Endothelial cell of umbilical vein (primary cell): Measurements from ENCODE around the gene SFTA2. TPM values are rescaled to one million over a fixed set of nuclear protein-coding genes. Genes with fewer than 3 reads are reported as not detected.

Experiments used
- BruUV-seq: library from RNA; stranded (reverse); fragments of 400-500 nt; replicated peaks from 2 replicates; lab custom pipeline; 2021; lab: Mats Ljungman, UMichigan
- CTCF ChIA-PET: fragments of 300-600, 350-600 bp; sonication (Branson Sonifier 250); formaldehyde crosslinking; loops from one replicate; lab custom pipeline; 2021; ENCODE audit warnings: antibody characterized with exemption, inconsistent platforms; lab: Charles Lee
- POLR2A ChIA-PET: fragments of 300-600, 350-600 bp; sonication (Branson Sonifier 250); formaldehyde crosslinking; loops from one replicate; lab custom pipeline; 2021; ENCODE audit warnings: antibody characterized with exemption, inconsistent platforms; lab: Charles Lee
- DNase-seq: peaks from one replicate; pipeline ENCODE4 v3.0.0-alpha.2; 2011; ENCODE audit warnings: low read depth, low spot score
- FAIRE-seq: peaks from 2 replicates; lab custom pipeline; 2011; peaks lifted over from hg19 to GRCh38; lab: Jason Lieb, UNC
- H2AFZ ChIP-seq: 2 replicates; pipeline ENCODE4 v1.6.0; 2012; ENCODE audit warnings: low read depth, low read length, control low read depth, inconsistent platforms
- H3K27ac ChIP-seq: 2 replicates; pipeline ENCODE4 v1.5.1; 2011; ENCODE audit warnings: low read depth, mild to moderate bottlenecking, control low read depth, low read length, moderate library complexity; ENCODE audit not compliant: insufficient read depth
- H3K27me3 ChIP-seq, 2 experiments: 2 replicates each; pipeline versions ENCODE4 v1.6.0 to v1.6.1; 2011; ENCODE audit warnings: low read length in 2 of 2, mixed read lengths in 1 of 2; ENCODE audit not compliant: control insufficient read depth in 2 of 2, insufficient read depth in 2 of 2
- H3K36me3 ChIP-seq, 2 experiments: 2 replicates in 1 of 2; 3 replicates in 1 of 2; pipeline ENCODE4 v1.5.1; 2011; ENCODE audit warnings: low read length in 2 of 2, mild to moderate bottlenecking in 1 of 2, moderate library complexity in 1 of 2; ENCODE audit not compliant: control insufficient read depth in 2 of 2, insufficient read depth in 2 of 2; ENCODE audit errors: extremely low read depth in 1 of 2
- H3K4me1 ChIP-seq: 3 replicates; pipeline ENCODE4 v1.5.1; 2011; ENCODE audit warnings: mild to moderate bottlenecking, low read length; ENCODE audit not compliant: control insufficient read depth, insufficient read depth; ENCODE audit errors: extremely low read depth
- H3K4me2 ChIP-seq: 2 replicates; pipeline ENCODE4 v1.6.1; 2011; ENCODE audit warnings: low read length, control low read depth, mixed read lengths; ENCODE audit not compliant: insufficient read depth
- H3K4me3 ChIP-seq, 3 experiments: fragments of 200-600 bp in 1 of 3; sonication (generic), shearing (Covaris generic) in 1 of 3; replicated peaks in 1 of 3; 2 replicates each; pipeline ENCODE4 v1.5.1; 2011 to 2016; ENCODE audit warnings: control low read depth in 3 of 3, low read length in 3 of 3, mild to moderate bottlenecking in 2 of 3, inconsistent platforms in 1 of 3, low read depth in 1 of 3, moderate library complexity in 1 of 3; ENCODE audit not compliant: insufficient read depth in 1 of 3
- H3K79me2 ChIP-seq: 2 replicates; pipeline ENCODE4 v1.6.0; 2012; ENCODE audit warnings: low read length, inconsistent platforms; ENCODE audit not compliant: control insufficient read depth, insufficient read depth
- H3K9ac ChIP-seq: replicated peaks from 2 replicates; pipeline ENCODE3; 2011; ENCODE audit warnings: low read length, control low read depth; ENCODE audit not compliant: insufficient read depth; ENCODE audit errors: extremely low read depth
- H3K9me1 ChIP-seq: replicated peaks from 3 replicates; pipeline ENCODE4 v1.6.0; 2011; ENCODE audit warnings: mild to moderate bottlenecking, low read length; ENCODE audit not compliant: control insufficient read depth, insufficient read depth; ENCODE audit errors: extremely low read depth
- H3K9me3 ChIP-seq: replicated peaks from 2 replicates; pipeline ENCODE4 v1.5.1; 2012; ENCODE audit warnings: low read length, inconsistent platforms; ENCODE audit not compliant: control insufficient read depth, insufficient read depth
- H4K20me1 ChIP-seq: replicated peaks from 2 replicates; pipeline ENCODE3; 2011; ENCODE audit warnings: mild to moderate bottlenecking, low read length; ENCODE audit not compliant: control insufficient read depth, insufficient read depth; ENCODE audit errors: extremely low read depth
- EZH2 ChIP-seq: IDR thresholded peaks from 2 replicates; pipeline ENCODE4 v1.6.1; 2012; ENCODE audit warnings: borderline replicate concordance, low read depth, mild to moderate bottlenecking, moderate library complexity, low read length, inconsistent platforms; ENCODE audit not compliant: severe bottlenecking
- FOS ChIP-seq: IDR thresholded peaks from 2 replicates; pipeline ENCODE4 v1.6.1; 2011; ENCODE audit warnings: mild to moderate bottlenecking, low read length, moderate library complexity, borderline replicate concordance; ENCODE audit not compliant: insufficient read depth
- JUN ChIP-seq: IDR thresholded peaks from 2 replicates; pipeline ENCODE4 v1.6.1; 2011; ENCODE audit warnings: borderline replicate concordance, low read depth; ENCODE audit not compliant: insufficient read length, insufficient read depth
- MYC ChIP-seq: IDR thresholded peaks from one replicate; pipeline ENCODE4 v1.6.1; 2011; ENCODE audit warnings: mild to moderate bottlenecking, low read depth, low read length
- POLR2A ChIP-seq: IDR thresholded peaks from 2 replicates; pipeline ENCODE4 v1.6.1; 2012; ENCODE audit warnings: low read depth, mild to moderate bottlenecking, control low read depth, low read length
- dilution Hi-C: fragments of 300-500 bp; cut with MboI; formaldehyde crosslinking; loops from one replicate; pipeline ENCODE4 v1.15.0; 2019; ENCODE audit warnings: low sequenced_read_pairs; ENCODE audit not compliant: extremely low pct_ligation_motif_present
- intact Hi-C: fragments of 100-400 bp; cut with micrococcal nuclease; formaldehyde crosslinking; loops from one replicate; pipeline ENCODE4 v1.10.0; 2022
- polyA plus RNA-seq, 4 experiments: library from polyadenylated mRNA; depleted of rRNA in 3 of 4; stranded (reverse) in 3 of 4; unstranded in 1 of 4; fragments of >200 nt; gene quantifications; 2 replicates each; pipeline versions ENCODE4 v1.2.1 to v1.2.3, GENCODE V29; 2011 to 2012; ENCODE audit warnings: missing spikeins in 1 of 4
- total RNA-seq: library from RNA; stranded (reverse); gene quantifications from 2 replicates; pipeline ENCODE4 v1.2.3, GENCODE V29; 2021
- TF ChIP-seq, protein P1 (sequence below): IDR thresholded peaks from 2 replicates; pipeline ENCODE4 v1.6.1; 2011; ENCODE audit not compliant: insufficient read depth, insufficient read length
- TF ChIP-seq, protein P2 (sequence below), 2 donors: IDR thresholded peaks; 1 replicate in 1 of 2; 2 replicates in 1 of 2; pipeline ENCODE4 v1.5.1; 2011; ENCODE audit warnings: low read length in 2 of 2, mild to moderate bottlenecking in 2 of 2, moderate library complexity in 2 of 2, control low read depth in 1 of 2, inconsistent platforms in 1 of 2, low read depth in 1 of 2; ENCODE audit not compliant: insufficient read depth in 1 of 2; ENCODE audit errors: extremely low read depth in 1 of 2

SFTA2 gene
- total and polyA plus RNA-seq, 2 donors (not counting 3 experiments of a cell fraction or from before 2014, with no cell fraction given), result not detected

GRCh38 chr6:30947231-30947630 lies 15.3 kb upstream of the SFTA2 start:
- no peak overlapping the region for H2AFZ ChIP-seq
- H3K27me3 ChIP-seq, result peaks cover 10 to 21% of the 10 kb centered on the region in 2 experiments
- CTCF ChIA-PET, result interaction anchor here (1.9 kb wide), 1 partner anchor 140 kb away, joined by 5 read pairs; no protein-coding TSS in a partner anchor
- no peak overlapping the region for H3K9ac ChIP-seq
- FAIRE-seq (no peak), DNase-seq (no peak)
- POLR2A ChIA-PET, result no interaction called here
- dilution Hi-C loops, result no loop called here
- no peaks in the 10 kb centered on the region for H4K20me1 ChIP-seq
- no peak for TF ChIP-seq POLR2A
- TF ChIP-seq EZH2, result no peak
- TF ChIP-seq, protein P1, sequence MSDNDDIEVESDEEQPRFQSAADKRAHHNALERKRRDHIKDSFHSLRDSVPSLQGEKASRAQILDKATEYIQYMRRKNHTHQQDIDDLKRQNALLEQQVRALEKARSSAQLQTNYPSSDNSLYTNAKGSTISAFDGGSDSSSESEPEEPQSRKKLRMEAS, result no peak
- no peak for TF ChIP-seq MYC
- TF ChIP-seq FOS, result no peak
- TF ChIP-seq, protein P2, sequence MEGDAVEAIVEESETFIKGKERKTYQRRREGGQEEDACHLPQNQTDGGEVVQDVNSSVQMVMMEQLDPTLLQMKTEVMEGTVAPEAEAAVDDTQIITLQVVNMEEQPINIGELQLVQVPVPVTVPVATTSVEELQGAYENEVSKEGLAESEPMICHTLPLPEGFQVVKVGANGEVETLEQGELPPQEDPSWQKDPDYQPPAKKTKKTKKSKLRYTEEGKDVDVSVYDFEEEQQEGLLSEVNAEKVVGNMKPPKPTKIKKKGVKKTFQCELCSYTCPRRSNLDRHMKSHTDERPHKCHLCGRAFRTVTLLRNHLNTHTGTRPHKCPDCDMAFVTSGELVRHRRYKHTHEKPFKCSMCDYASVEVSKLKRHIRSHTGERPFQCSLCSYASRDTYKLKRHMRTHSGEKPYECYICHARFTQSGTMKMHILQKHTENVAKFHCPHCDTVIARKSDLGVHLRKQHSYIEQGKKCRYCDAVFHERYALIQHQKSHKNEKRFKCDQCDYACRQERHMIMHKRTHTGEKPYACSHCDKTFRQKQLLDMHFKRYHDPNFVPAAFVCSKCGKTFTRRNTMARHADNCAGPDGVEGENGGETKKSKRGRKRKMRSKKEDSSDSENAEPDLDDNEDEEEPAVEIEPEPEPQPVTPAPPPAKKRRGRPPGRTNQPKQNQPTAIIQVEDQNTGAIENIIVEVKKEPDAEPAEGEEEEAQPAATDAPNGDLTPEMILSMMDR (IDR thresholded peaks at IDR 0.05; ENCODE audit: extremely low read depth in 1 of 2, insufficient read depth in 1 of 2, low read depth in 1 of 2, low read length in 2 of 2), result no peak
- TF ChIP-seq JUN, result no peak
- H3K4me3 ChIP-seq, result no peak overlapping the region
- no peaks in the 10 kb centered on the region for H3K9me1 ChIP-seq
- H3K9me3 ChIP-seq, result no peaks in the 10 kb centered on the region
- intact Hi-C loops, result no loop called here
- H3K4me2 ChIP-seq, result no peak overlapping the region
- no peaks in the 10 kb centered on the region for H3K4me1 ChIP-seq
- H3K79me2 ChIP-seq, result no peaks in the 10 kb centered on the region
- no peak overlapping the region for H3K27ac ChIP-seq
- H3K36me3 ChIP-seq, result no peaks in the 10 kb centered on the region
- BruUV-seq, result no TSS peak
